ENCODE results near the gene ARHGEF26.

The ARHGEF26 gene

DNA sequence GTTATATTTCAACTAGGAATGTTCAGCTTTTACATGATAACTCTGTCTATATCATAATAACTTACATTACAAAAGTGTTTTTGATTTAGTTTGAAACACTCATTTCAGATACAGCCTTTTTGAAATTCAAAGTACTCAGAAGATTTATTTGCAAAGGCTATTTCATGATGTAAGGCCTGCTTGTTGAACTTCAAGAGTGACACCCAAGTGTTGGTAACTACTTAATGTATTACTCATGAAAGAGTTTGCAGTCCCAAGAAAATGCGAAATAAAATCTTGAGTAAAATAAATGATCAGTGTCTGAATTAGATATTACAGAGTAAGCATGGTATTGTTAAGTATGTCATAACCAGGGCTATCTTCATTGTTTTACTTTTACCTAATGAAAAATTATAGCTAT lies 35.3 kb downstream of the ARHGEF26 start:
- no peak for DNase-seq

GRCh38 chr3:154161806-154162205 lies 40.6 kb downstream of the ARHGEF26 start:
- no peak for DNase-seq

DNA sequence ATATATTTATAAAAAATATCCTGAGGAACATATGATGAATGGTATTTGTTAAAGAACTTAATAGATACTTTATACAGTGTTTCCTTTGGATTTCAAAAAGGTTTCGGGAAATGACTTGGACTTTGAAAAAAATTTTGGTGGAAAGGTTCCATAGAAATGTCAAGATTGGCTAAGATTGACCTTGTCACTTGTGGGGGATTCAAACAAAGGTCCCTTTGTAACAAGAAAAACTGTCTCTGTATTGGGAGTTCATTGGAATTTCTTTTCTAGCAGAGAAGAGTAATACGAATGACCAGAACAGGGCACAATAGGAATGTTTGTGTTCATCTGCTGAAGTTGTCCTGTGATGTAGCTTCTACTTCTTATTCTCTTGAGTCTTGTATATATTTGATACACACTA lies 43.2 kb downstream of the ARHGEF26 start:
- no peak for DNase-seq

- no peak for DNase-seq
Measured at GRCh38 chr3:154168998-154169795, 48.0 kb downstream of the ARHGEF26 start.

GRCh38 chr3:154169796-154170110 lies 48.6 kb downstream of the ARHGEF26 start:
- DNase-seq = no peak

- DNase-seq = no peak
Measured at GRCh38 chr3:154170300-154170699, 49.1 kb downstream of the ARHGEF26 start.

DNA sequence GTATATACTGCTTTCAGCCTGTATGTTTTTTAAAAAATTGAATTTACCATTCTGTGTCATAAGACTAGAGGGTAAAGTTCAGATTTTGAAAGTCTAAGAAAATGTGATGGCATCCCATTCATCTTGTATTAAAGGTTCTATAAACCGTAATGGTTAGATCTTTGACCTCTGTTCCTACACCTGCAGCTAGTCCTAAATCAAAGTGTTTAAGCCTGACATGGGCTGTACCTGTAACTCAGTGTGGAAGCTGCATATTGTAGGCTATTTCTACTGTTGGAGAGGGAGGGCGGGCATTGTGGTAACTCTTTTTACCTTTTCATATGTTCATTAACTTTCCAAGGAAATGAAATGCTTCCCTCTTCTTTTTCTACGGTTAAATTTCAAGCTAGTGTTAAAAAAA lies 53.9 kb downstream of the ARHGEF26 start:
- DNase-seq = no peak

DNA sequence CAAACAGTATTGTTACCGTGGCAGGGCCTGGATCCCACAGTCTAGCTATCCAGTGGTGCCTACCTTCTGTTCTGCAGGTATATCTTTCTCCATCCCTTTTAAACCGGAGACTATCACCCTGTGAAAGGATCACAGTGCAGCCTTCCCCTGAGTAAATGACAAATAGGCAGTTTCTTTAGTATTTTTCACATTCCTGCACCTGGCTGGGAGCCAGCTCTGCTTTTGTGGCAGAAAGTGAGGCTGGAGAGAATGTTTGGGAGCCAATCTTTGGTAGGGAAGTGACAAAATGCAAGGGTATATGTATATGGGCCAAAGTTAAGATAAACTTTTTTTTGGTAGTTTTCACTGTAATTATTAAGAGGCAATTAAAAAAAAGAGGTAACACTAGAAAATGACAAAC lies 54.8 kb downstream of the ARHGEF26 start:
- no peak for DNase-seq

GRCh38 chr3:154177406-154177805 lies 56.2 kb downstream of the ARHGEF26 start:
- DNase-seq = no peak

DNA sequence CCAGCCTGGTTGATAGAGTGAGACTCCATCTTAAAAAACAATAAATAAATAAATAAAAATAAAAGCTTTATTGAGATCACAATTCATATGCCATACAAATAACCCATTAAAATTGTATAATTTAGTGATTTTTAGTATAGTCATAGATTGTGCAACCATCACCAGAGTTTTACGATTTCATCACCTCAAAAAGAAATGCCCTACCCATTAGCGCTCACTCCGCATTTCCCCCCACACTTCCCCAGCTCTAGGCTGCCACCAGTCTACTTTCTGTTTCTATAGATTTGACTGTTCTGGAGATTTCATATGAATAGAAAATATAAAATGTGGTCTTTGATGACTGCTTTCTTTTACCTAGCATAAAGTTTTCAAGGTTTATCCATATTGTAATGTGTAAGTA lies 57.0 kb downstream of the ARHGEF26 start:
- DNase-seq = no peak

DNA sequence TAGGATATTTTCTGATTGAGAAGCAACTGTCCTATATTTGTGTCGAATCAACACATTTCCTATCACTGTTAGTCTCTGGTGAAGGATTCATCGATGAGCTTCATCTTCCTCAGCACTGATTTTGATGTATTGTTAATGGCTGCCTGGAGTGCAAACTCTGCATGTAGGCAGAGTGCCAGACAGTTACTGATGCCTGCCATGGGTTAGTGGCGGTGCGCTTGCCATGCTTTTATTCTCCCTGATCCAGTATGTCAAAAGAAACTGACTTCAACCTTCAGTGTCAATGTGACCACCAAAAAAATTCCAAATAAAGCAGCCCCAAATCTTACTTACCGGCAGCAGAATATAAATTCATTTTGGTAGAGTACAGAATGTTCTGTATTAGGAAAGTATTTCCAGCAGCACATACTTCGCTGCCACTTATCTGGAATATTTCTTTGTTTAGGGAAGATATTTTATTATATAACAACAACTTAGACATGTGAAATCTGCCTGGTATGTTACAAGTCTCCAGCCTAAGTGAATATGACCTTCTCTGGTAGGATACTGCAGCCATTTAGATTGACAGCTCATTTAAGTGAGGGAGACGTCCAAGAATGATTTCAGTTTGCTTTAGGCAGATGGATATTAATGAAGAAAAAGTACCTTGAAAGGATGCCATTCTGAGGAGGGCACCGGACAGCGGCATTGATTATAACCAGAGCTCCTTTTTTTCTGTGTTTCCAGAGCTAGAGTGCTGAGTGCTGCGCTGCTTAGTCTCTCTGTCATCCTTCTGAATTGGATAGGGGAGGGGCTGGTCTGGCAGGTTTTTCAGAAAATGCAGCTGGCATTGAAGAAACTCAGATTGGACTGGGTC lies 59.9 kb downstream of the ARHGEF26 start:
- no peak for DNase-seq

DNA sequence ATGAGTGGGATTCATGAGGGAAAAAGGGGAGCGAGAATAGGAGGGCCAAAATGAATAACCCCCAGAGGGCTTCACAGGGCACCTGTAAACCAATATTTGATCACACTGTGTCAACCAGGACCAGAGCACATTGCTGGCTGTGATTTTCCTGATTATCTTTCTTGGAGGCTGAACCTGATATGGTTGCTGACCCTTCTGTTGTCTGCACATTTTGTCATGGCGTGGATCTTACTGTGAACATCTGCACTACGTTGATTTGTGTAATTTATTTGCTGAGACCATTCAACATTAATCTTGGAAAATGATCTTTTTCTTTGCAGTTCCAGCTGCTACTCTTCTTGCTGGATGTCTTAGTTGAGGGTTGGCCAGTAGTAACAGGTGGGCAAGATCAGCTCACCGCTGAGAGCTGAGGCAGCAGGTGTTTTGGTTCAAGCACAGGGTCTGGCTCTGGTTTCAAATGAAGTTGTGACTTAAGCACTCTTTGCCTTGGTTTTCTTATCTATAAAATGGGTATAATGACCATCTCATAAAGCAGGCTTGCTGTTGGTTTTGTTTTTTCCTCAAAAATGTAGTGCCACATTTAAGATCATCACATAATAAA lies 61.2 kb downstream of the ARHGEF26 start:
- no peak for DNase-seq

GRCh38 chr3:154182975-154183374 lies 61.8 kb downstream of the ARHGEF26 start:
- no peak for DNase-seq

DNA sequence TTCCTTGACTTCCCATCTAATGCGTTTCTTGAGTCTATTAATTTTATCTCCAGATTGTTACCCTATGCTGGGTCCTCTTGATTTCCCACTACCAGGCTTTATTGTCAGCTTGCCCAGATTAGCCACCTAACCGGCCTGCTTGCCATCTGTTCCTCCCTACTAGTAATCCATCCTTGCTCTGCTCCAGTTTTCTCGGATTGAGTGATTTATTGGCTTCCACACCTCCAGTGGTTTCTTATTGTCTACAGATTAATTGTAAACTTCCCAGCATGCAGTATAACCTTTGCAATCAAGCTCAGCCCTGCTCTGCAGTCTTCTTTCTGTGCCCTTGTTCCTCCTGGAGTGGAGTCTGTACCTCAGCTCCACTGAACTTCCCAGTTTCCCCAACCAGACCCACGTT lies 63.4 kb downstream of the ARHGEF26 start:
- no peak for DNase-seq

GRCh38 chr3:154188437-154188836 lies 67.2 kb downstream of the ARHGEF26 start:
- DNase-seq = no peak

DNA sequence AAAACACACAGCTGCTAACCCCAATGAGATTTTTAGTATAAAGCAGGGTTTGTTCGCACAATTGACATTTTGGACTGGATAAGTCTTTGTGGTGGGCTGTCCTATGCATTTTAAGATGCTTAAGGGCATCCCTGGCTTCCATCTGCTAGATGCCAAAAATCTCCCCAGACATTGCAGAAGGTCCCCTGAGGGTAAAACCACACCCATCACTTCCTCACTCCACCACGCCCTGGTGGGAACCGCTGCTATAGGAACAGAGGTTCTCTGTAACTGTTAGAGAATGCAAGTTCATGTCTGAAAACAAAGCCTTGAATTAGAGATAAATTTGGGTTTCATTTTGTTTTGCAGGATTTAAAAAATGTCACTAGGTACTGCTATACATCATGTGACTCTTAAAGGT lies 67.7 kb downstream of the ARHGEF26 start:
- no peak for DNase-seq

- DNase-seq = no peak
Measured at GRCh38 chr3:154191520-154191919, 70.3 kb downstream of the ARHGEF26 start.

DNA sequence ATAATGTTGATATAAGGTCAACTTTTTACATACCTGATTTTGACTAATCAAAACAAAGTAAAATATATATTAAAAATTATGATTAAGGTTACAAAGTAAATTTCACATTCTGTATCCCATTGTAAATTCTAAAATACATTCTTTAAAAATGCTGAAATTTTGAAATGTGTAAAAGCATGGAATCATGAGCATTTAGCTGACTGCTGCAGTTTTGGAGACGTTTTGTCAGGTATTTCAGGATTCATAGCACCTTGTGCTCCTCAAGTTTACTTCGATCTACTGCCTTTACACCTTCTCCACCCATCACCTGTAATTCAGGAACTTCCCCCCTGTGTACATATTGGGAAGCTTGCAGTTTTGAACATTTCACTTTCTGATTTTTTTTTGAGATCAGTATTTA lies 71.0 kb downstream of the ARHGEF26 start:
- DNase-seq = no peak

- no peak for DNase-seq
Measured at GRCh38 chr3:154193000-154193615, 71.9 kb downstream of the ARHGEF26 start.

- peak in 1 of 2 donors; percentile 0 for DNase-seq
Measured at GRCh38 chr3:154194877-154195276, 73.7 kb downstream of the ARHGEF26 start.

DNA sequence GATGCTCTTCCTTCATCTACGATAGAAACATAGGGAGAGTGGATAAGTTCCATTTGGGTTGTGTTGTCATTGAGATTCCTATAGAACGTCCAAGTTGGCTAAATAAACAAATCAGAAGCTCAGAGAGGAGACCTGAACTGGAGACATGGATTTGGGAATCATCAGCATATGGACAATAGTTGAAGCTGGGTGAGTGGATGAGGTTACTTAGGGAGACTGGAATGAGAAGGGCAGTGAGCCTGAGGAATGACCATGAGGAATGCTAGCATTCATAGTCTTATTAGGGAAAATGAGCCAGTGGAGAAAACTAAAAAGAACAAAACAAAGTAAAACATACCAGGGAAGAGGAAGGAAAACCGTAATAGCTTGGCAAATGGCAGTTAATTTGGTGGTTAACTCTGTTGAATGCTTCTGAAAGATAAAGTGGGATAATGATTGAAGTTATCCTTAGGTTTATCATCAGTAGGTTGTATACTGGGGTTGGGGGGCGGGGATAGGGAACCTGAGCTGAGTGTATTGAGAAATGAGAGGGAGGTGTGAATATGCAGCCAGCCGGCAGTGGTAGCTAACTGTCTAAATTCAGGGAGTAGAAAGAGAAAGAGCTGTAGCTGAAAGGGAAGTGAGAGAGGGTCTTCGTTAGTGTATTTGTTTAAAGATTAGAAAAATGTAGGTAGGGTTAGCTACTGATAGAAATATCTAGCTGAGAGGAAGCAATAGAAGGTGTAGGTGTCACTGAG lies 74.6 kb downstream of the ARHGEF26 start:
- no peak for DNase-seq

DNA sequence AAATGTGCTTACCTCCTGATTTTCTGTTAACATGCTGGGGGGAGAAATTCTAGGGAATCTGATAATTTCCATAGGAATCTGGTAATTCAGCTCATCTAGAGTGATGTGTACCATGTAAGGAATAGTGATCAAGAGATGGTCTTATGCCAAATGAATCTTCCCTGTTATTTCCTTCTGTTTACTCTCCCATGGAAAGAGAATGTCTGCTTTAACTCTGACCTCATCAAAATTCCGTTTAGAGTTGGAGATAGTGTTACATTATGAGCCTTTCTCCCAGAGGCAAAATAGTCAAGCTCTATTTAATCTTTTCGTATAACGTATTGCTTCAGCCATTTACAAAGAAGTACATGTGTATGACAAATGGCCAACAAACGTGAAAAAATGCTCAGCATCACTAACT lies 76.6 kb downstream of the ARHGEF26 start:
- no peak for DNase-seq

- DNase-seq = no peak
Measured at GRCh38 chr3:154209499-154209898, 88.3 kb downstream of the ARHGEF26 start.
